IPS DF 6.9 (cell line): Measurements from ENCODE around the gene UBE2QL1.
A peak's percentile ranks its signal among the peaks of the same experiment; 100 is the strongest.

Experiments used
- DNase-seq: peaks from one replicate; pipeline ENCODE4 v3.0.0-alpha.2; 2013; ENCODE audit warnings: low read depth, low spot score
- H3K27ac ChIP-seq: one replicate; pipeline ENCODE4 v1.5.1; 2013; ENCODE audit warnings: low read length, control low read depth
- H3K27me3 ChIP-seq: 2 replicates; pipeline ENCODE4 v1.6.1; 2013; ENCODE audit warnings: mild to moderate bottlenecking, low read length; ENCODE audit not compliant: control insufficient read depth, insufficient read depth
- H3K36me3 ChIP-seq: 2 replicates; pipeline ENCODE4 v1.6.1; 2013; ENCODE audit warnings: low read length; ENCODE audit not compliant: control insufficient read depth, insufficient read depth
- H3K4me1 ChIP-seq: 2 replicates; pipeline ENCODE4 v1.6.1; 2013; ENCODE audit warnings: low read length; ENCODE audit not compliant: control insufficient read depth, insufficient read depth
- H3K4me3 ChIP-seq: 2 replicates; pipeline ENCODE4 v1.5.1; 2013; ENCODE audit warnings: mild to moderate bottlenecking, low read length
- H3K9me3 ChIP-seq: 2 replicates; pipeline ENCODE4 v1.6.1; 2013; ENCODE audit warnings: low read length, inconsistent platforms; ENCODE audit not compliant: control insufficient read depth, insufficient read depth
- WGBS: extraction: QIAGEN DNeasy Blood & Tissue Kit; methylation state at CpG from one replicate; pipeline ENCODE4 v1.1.7; 2013; ENCODE audit warnings: mixed read lengths, missing lambda C conversion rate; ENCODE audit not compliant: insufficient read length, insufficient coverage; 5-methylcytosine and 5-hydroxymethylcytosine counted together

UBE2QL1 gene

DNA sequence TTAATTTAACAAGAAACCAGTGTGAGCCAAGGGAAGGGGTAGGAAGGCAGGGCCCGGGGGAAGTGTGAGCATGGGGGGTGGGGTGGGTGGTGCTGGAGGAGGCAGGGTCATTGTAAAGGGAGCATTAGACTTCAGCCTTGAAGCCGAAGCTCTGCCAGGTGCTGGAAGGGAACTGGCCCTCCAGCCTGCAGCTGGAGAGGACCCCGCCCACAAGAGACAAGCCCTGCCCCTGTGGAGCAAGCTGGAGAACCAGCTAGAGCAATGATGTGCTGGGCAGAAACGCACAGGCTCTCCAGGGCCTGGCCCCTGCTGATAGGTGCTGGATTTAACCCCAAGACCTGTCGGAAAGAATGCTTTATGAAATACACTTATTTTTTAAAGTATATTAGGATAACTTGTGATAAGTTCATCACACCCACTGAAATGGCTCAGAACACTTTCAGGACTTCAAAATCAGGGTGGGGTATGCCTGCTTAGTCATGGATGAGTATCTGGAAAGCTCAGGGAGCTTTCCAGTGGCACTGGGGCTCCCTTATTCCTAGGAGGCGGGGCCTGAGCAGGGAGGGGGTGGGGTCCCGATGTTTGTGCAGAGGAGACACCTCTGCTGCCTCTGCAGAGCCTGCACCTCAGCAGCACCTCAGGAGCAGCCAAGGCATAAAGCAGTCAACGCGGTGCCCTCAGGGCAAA is 27.1 kb downstream of the UBE2QL1 start:
- Histone ChIP-seq H3K9me3 (no peaks in the 10 kb centered on the region), H3K27me3 (no peaks in the 10 kb centered on the region), H3K4me3 (no peak overlapping the region), H3K36me3 (no peaks in the 10 kb centered on the region), H3K27ac (no peak overlapping the region), H3K4me1 (no peaks in the 10 kb centered on the region)
- WGBS, result no CpG with 5 or more reads among the region's 9 CpGs
- DNase-seq, result peak; percentile 33

DNA sequence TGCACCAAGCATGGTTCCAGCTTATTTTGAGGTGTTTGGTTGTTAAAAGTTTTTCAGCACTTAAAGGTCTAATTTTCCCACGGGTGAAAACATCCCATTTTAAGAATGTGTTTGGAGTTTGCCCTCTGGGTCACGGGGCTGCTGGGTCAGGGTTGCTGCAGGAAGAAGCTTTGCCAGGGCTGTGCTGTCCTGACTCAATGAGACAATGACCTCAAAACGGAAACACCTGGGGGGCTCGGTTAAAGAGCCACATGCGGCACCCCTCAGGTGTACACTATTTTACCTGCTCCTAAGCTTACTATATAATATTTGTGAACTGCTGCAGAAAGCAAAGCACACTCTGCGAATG is 27.6 kb downstream of the UBE2QL1 start:
- H3K4me1 ChIP-seq, result no peaks in the 10 kb centered on the region
- WGBS, result no CpG with 5 or more reads among the region's 6 CpGs
- H3K9me3 ChIP-seq, result no peaks in the 10 kb centered on the region
- H3K27me3 ChIP-seq, result no peaks in the 10 kb centered on the region
- no peak for DNase-seq
- H3K27ac ChIP-seq, result no peak overlapping the region
- H3K36me3 ChIP-seq, result no peaks in the 10 kb centered on the region
- H3K4me3 ChIP-seq, result no peak overlapping the region

DNA sequence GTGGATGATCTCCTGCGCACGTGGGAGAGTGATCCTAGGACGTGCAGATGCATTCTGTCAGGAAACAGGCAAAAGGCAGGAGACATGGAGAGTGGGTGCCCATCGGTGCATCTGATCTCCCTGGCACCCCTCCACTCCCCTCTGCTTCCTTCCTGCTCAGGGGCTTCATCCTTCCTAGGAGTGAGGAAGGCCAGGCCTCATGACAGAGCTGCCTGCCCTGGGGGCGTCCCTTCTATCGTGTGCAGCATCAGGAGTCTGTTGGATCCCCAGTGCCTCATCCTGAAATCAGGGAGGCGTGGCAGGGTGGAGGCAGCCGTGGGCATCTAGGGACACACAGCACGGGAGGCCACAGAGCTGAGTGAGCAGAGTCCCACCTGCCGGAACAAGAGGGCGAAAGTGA is 30.1 kb downstream of the UBE2QL1 start:
- Histone ChIP-seq H3K4me1 (no peaks in the 10 kb centered on the region), H3K36me3 (no peaks in the 10 kb centered on the region)
- no CpG with 5 or more reads among the region's 11 CpGs for WGBS

GRCh38 chr5:6480133-6481051 is 31.7 kb downstream of the UBE2QL1 start:
- no peaks in the 10 kb centered on the region for H3K4me1 ChIP-seq
- H3K27ac ChIP-seq, result no peak overlapping the region
- no peaks in the 10 kb centered on the region for H3K27me3 ChIP-seq
- WGBS, result no CpG with 5 or more reads among the region's 15 CpGs
- H3K4me3 ChIP-seq, result no peak overlapping the region
- no peaks in the 10 kb centered on the region for H3K9me3 ChIP-seq
- DNase-seq, result no peak
- H3K36me3 ChIP-seq, result no peaks in the 10 kb centered on the region

More for the DNA sequence above, 30.1 kb downstream of the UBE2QL1 start:
- Histone ChIP-seq H3K4me3 (no peak overlapping the region), H3K9me3 (no peaks in the 10 kb centered on the region), H3K27me3 (no peaks in the 10 kb centered on the region), H3K27ac (no peak overlapping the region)
- DNase-seq, result no peak

DNA sequence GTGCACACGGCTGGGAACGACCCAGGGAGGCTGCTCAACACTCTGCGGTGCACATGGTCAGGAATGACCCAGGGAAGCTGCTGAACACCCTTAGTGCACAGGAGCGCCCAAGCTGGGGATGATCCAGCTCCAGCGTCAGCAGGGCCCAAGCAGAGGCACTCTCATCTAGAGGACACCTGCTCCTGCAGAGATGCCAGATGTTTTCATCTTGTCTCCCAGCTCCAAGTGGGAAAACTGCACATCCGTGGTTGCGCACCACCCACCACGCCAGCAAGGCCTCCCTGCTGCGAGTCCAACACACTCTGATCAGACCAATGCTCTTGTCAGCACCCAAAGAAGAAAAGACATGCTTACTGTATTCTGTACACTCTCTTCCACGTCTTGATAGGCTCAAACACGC is 34.1 kb downstream of the UBE2QL1 start:
- no peak overlapping the region for H3K27ac ChIP-seq

GRCh38 chr5:6483880-6484382 is 35.3 kb downstream of the UBE2QL1 start:
- no CpG with 5 or more reads among the region's 9 CpGs for WGBS
- no peaks in the 10 kb centered on the region for H3K36me3 ChIP-seq
- no peaks in the 10 kb centered on the region for H3K4me1 ChIP-seq
- no peak overlapping the region for H3K27ac ChIP-seq
- H3K9me3 ChIP-seq, result no peaks in the 10 kb centered on the region
- H3K27me3 ChIP-seq, result no peaks in the 10 kb centered on the region
- H3K4me3 ChIP-seq, result no peak overlapping the region
- DNase-seq, result no peak

More for the DNA sequence above, 34.1 kb downstream of the UBE2QL1 start:
- no peak overlapping the region for H3K4me3 ChIP-seq
- DNase-seq, result no peak
- no CpG with 5 or more reads among the region's 11 CpGs for WGBS
- no peaks in the 10 kb centered on the region for H3K36me3 ChIP-seq
- H3K4me1 ChIP-seq, result no peaks in the 10 kb centered on the region
- no peaks in the 10 kb centered on the region for H3K9me3 ChIP-seq
- no peaks in the 10 kb centered on the region for H3K27me3 ChIP-seq

DNA sequence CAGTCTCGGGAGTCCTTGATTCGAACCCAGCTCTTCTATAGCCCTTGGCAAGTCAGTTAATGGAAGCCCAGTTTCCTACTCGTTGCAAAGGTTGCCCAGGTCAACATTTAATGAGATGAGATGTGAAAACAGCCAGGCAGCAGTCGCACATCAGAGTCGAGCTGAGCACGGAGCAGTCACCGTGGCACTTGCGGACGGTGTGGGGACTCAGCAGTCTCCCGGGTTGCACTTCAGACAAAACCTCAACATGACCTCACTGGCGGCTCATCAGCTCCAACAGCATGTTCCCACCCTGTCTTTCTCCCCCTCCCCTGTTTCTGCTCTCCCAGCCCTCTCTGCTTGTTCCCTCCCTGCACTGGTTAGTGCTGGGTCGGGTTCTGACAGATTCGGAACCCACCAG is 35.8 kb downstream of the UBE2QL1 start:
- Histone ChIP-seq H3K4me1 (no peaks in the 10 kb centered on the region), H3K9me3 (no peaks in the 10 kb centered on the region), H3K27ac (no peak overlapping the region), H3K4me3 (no peak overlapping the region), H3K36me3 (no peaks in the 10 kb centered on the region), H3K27me3 (no peaks in the 10 kb centered on the region)
- WGBS, result no CpG with 5 or more reads among the region's 13 CpGs
- no peak for DNase-seq

DNA sequence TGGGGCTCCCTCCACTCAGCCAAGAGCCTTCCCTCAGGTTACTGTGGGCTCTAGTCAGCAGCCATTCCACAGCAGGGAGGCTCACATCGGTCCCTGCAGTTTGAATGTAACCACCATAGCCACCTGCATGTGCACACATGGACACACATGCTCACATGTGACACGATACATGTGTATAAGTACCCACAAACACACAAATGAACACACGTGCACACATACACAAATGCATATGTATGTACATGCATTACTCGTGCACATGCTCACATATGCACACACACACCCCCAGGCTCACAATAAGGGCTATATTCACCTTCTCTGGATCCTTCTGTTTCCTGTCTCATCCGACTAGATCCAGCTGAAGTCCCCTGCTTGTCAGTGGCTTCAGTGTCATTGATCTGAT is 36.2 kb downstream of the UBE2QL1 start:
- H3K9me3 ChIP-seq, result no peaks in the 10 kb centered on the region
- WGBS, result no CpG with 5 or more reads among the region's 5 CpGs
- H3K4me1 ChIP-seq, result no peaks in the 10 kb centered on the region
- no peak overlapping the region for H3K4me3 ChIP-seq
- no peaks in the 10 kb centered on the region for H3K27me3 ChIP-seq
- no peak overlapping the region for H3K27ac ChIP-seq
- no peaks in the 10 kb centered on the region for H3K36me3 ChIP-seq
- no peak for DNase-seq

- DNase-seq, result no peak
- Histone ChIP-seq H3K4me3 (no peak overlapping the region), H3K36me3 (no peaks in the 10 kb centered on the region), H3K27ac (no peak overlapping the region), H3K27me3 (no peaks in the 10 kb centered on the region), H3K4me1 (0 out of 2 replicates have a peak, but pooled peaks cover 1% of the 10 kb centered on the region), H3K9me3 (no peaks in the 10 kb centered on the region)
- WGBS, result no CpG with 5 or more reads among the region's 4 CpGs
These were observed 36.8 kb downstream of the UBE2QL1 start for GRCh38 chr5:6485441-6485840.

GRCh38 chr5:6486074-6486473 is 37.4 kb downstream of the UBE2QL1 start:
- Histone ChIP-seq H3K9me3 (no peaks in the 10 kb centered on the region), H3K27me3 (no peaks in the 10 kb centered on the region), H3K36me3 (no peaks in the 10 kb centered on the region), H3K27ac (no peak overlapping the region), H3K4me1 (0 out of 2 replicates have a peak, but pooled peaks cover 1% of the 10 kb centered on the region), H3K4me3 (no peak overlapping the region)
- no peak for DNase-seq
- WGBS, result no CpG with 5 or more reads among the region's 1 CpG
